Glomerular endothelial cell (primary cell): ENCODE data around the gene SPEG. TPM values are rescaled to one million over a fixed set of nuclear protein-coding genes. Genes with fewer than 3 reads are reported as not detected.

Experiments used
- DNase-seq: peaks from one replicate; pipeline ENCODE4 v3.0.0-alpha.2; 2011; ENCODE audit warnings: low read depth, low spot score; ENCODE audit errors: extremely low read depth
- total RNA-seq: library from RNA; depleted of rRNA; stranded (reverse); fragments of >200 nt; gene quantifications from 2 replicates; pipeline ENCODE4 v1.2.3, GENCODE V29; 2015

Gene SPEG
- total RNA-seq, 1 donor from 2014 or later: 1.7 TPM

DNA sequence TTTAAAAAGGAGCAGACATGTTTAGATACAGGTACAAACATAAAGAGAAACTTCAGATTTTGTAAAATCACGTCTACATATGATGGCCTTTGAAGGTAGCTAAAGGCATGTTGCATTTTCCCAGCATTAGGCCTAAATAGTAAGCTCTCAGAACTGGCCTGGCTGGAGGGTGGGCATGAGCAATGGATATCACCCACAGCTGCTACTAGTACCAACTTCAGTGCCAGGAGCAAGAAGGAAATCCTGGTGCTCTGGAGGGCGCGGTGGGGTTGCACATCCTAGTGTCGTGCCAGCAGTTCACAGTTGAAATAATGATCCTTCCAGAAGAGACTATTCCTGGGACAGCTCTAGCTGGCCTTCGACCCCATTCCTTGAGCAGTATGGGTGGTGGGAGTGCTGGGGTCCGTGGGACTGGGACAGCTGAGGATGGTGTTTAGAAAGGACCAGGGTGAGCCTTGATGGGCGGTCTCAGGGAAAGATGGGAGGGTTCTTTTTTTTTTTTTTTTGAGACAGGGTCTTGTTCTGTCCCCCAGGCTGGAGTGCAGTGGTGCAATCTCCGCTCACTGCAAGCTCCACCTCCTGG, 11.6 kb upstream of the SPEG start:
- no peak for DNase-seq

DNA sequence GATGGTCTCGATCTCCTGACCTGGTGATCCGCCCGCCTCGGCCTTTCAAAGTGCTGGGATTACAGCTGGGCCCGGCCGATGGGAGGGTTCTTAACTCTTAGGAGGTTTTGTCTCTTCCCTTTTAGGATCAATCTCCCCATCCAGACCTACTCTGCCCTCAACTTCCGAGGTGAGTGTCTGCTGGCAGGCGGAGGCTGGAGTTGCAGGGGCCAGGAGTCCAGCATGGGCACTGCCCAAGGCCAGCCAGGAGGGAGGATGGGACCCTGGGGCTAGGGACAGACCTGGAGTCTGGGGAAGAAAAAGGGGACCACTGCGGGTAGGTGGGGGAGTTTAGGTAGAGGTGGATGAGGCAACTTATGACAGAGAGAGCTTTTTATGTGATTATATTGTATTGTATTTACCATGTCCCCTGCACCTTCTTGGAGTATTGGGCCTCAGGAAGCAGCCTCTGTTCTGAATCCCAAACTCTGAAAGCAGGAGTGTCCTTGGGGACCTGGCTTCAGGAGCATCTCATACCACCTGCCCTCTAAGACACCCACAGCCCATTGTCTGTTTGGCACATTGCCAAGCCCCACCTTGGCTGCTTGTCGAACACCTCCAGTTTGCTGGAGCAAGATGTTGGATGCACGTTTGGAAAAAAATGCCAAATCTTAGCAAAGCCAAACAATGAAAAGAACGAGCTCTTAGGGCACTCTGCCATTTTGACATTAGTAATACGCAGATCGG, 10.8 kb upstream of the SPEG start:
- DNase-seq: no peak

DNA sequence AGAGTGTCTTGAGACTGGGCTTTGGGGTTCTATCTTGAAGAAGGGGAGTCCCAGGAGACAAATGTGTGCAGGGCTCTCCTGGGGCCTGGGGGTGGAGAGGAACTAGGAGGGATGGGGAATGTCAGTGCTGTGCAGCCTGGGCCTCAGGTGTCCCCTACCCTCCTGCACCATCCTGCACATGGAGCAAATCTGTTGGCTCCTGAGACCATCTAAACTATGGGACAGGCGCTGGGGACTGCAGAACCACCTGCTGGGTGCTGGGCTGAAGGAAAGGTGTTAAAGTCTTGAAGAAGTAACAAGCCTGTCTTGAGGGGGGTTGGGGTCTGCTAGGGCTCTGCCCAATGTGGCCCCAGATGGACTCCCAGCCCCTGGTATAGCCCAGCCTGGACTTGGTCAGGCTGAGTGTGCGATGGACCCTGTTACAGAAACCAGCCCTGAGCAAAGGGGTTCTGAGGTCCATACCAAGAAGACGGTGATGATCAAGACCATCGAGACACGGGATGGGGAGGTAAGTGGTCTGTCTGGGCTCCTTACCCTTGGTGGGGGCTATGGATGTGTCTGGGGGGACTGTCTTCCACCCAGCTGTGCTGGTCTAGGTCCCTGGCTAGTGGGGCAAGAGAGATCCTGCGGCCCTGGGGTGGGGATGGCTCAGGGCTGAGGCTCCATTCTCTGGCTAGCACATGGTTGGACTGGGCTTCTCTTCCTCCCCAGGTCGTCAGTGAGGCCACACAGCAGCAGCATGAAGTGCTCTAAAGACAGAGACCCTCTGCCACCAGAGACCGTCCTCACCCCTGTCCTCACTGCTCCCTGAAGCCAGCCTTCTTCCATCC, 9.2 kb upstream of the SPEG start:
- DNase-seq: no peak

DNA sequence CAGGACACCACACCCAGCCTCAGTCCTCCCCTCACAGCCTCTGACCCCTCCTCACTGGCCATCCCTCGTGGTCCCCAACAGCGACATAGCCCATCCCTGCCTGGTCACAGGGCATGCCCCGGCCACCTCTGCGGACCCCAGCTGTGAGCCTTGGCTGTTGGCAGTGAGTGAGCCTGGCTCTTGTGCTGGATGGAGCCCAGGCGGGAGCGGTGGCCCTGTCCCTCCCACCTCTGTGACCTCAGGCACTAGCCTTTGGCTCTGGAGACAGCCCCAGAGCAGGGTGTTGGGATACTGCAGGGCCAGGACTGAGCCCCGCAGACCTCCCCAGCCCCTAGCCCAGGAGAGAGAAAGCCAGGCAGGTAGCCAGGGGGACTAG, 8.6 kb upstream of the SPEG start:
- DNase-seq: no peak

DNA sequence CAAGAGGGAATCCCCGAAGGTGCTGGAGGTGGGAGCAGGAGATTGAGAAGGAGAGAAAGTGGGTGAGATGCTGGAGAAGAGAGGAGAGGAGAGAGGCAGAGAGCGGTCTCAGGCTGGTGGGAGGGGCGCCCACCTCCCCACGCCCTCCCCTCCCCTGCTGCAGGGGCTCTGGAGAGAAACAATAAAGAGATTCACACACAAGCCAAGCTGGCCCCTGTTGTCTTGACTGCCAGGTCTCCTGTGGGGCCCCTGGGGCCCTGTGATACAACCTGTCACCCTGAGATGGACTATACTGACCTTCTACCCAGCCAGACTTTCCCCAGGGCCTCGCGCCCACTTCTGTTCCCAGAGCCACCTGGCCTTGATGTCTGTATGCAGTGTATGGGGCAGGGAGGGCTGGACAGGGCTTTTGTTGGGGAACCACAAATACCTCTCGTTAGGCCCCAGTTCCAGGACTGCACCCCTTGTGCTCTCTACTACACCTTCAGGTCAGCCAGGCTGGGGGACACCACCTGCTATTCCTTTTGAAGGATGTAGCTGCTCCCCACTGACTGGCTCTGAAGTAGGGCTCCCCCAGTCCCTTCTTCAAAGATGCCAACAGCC, 8.0 kb upstream of the SPEG start:
- no peak for DNase-seq

DNA sequence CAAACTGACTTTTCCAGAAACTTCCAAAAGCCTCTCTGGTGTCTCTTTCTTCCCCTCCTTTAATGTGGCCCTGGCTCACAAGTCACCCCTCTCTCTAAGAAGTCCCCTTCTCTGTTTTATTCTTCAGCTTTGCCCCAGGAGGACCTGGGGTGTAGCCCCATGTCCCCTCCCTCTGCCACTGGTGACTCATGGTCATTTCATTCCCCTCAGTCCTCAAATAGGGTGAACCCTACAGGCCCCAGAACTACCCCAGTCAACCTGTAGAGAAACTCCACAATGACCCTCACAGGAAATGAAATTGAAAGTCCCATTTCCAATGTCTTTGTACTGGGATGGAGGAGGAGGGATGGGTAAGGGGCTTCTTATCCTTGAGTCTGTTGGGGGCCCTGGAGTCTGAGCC, 6.2 kb upstream of the SPEG start:
- DNase-seq: no peak

DNA sequence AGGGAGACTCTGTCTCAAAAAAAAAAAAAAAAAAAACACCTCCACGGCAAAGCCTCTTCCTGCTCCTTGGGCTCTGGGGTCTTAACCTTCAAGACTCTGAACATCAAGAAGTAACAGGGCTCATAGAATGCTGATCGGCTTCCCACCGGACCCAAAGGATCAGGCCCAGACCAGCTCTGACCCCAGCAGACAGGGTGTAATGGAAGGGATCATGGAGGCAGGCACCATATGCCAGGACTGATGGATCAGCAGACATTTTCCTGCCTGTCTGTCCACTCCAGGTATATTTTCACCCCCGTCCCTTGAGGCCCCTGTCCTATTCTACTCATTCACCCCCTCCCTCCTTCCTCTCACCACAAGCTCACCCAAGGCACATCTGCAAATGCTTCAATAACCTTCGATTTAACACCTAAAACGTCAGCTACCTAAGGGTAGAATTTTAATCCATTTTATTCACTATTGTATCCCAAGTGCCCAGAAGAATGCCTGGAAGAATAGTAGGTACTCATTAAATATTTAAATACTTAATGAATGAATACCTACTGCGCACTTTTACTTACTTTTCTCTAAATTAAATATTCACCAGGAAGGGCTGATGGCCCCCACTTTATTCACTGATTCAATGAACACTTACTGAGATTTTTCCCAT, 4.6 kb upstream of the SPEG start:
- DNase-seq: no peak

DNA sequence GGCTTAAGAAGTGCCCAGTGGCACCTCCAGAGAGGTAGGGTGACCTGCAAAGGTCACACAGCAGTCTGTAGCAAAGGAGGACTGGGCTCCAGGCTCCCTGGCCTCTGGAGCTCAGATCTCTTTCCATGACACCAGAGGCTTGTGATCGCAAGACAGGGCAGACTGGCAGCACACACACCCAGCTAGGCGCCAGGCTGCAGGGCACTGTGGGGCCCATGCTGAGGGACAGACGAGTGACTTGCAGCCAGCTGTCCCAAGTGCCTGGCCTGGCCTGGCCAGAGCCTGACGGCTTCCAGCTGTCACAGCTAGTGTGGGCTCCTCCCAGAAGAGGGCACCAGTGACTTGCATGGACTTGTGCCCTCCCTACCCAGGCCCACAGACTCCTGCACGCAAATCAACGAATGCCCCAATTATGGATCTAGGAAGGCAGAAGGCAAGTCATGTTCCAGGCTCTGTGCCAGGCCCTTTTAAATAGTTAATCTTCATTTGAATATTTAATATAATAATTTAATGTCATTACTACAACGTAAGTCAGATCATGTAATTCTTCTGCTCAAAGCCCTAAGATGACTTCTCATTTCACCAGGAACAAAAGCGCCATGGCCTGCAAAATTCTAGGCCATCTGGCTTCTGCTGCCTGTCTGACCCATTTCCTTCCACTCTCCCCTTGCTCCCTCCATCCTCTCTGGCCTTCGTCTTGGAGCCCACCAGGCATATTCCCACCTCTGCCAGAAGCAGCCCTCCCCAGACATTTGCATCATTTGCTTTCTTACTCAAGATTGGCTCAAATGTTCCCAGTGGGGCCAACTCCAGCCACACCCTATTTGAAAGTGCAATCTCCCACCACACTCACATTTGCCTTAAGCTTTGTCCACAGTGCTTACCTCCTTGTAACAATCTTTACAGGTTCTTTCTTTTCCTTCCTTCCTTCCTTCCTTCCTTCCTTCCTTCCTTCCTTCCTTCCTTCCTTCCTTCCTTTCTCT, 3.7 kb upstream of the SPEG start:
- no peak for DNase-seq

DNA sequence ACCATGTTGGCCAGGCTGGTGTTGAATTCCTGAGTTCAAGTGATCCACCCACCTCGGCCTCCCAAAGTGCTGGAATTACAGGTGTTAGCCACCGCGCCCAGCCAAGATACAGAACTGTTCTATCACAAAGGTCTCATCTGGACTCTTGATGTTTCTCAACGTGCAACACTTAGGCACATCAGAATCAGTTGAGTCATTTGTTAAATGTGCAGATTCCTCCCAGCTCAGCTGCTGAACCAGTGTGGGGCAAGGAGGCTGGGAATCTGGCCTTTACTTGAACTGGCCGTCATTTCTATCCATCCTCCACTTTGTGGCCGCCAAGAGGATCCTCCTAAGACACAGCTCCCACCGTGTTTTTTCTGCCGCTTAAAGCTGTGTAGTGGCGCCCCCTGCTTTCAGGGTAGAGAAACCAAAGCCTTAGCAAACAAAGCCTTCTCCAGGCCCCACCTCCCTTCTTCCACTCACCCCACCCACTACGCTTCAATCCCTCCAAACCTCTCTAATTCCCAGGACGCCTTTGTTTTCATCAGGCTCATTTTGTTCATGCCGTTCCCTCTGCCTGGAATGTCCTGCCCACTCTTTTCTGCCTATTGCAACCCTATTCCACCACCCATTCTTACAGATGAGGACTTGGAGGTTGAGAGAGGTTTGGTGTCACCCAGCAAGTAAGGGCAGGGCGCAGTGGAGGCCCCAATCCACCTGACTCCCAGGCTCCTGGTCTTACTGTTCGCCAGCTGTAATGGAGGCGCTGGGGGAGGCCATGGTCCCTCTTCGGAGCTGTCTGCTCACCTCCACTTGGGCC, 776 bp upstream of the SPEG start:
- DNase-seq: no peak

DNA sequence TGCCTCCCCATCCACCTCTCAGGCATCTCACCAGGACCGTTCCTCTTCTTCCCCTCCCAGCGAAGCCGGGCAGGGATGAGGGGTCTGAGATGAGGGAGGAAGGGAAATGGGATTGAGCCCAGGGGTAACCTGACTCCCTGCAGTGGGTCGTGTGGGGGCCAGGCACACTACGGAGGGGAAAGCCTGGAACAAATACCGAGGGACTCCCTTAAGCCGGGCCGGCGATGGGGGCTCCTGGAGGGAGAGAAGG, 250 bp upstream of the SPEG start:
- no peak for DNase-seq

DNA sequence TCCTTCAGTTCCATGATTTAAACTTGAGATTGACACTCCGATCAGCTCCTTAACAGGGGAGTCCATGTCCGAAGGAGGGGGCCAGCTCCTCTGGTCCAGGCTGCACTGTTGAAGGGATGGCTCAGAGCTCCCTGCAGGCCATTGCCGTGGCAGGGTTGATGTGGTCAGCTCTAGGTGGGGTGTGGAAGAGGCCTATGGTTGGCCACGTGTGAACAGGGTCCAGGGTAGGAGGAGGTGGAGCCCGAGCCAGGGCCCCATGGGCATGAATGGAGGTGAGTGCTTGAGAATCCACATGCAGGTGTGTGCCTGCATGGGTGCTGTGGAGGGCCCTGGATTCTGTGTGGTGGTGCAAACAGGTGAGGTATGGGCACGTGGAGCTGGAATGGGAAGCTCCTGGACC, 1.1 kb downstream of the SPEG start:
- DNase-seq: no peak

DNA sequence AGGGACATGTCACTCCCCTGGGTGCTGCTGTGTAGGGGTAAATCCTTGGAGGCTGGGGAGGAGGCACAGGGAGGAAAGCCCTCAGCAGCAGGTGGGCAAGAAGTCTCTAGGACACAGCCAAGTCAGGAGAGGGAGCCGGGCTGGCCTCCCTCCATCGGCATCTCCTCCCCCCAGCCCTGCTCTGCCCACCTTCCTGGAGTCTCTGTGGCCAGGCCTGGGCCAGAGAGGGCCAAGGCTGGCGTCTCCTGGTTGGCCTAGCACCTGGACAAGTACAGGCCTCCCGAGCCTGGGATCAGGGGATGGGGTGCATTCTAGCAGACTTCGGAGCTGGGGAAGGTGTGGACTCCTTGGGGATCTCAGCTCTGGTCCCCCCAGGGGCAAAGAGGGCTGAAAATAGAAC, 1.8 kb downstream of the SPEG start:
- no peak for DNase-seq

DNA sequence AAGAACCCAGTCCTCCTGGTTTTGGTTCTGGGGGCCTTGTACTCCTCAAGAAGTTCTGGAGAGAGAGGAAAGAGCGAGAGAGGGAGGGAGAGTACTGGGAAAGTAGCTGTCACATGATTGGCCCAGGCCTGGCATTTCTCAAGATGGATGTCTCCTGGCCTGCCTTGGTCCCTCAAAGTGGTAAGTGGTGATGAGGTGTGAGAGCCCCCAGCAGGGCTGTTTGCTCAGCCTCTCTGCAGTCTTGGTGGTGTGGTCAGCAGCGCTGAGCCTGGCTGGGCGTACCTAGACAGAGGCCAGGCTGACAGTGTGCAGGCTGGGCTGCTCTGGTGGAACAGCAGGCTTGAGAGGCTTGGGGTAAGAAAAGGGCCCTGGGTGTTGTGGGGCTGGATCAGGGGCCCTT, 2.5 kb downstream of the SPEG start:
- no peak for DNase-seq

DNA sequence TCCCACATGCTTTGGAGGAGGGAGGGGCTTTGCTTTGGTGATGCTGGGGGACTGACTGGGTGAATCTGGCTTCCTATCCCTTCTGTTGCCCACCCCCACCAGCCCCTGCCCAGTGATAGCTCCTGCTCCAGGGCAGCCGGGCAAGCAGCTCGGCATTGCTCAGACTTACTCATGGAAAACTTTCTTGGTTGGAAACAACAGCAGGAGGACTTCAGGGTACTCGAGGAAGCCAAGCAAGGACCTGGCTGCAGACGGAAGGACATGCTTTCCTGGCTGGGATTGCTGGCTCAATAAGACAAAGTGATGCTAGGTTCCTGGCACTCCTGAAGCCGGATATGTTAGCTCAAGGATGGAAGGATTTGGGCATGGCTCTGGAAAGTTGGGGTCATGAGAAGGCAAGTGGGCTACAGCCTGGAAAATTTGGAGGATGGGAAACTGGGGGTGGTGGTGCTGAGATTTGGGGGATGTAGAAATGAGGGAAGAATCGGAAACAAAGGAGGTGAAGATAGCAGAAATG, 3.1 kb downstream of the SPEG start:
- no peak for DNase-seq

DNA sequence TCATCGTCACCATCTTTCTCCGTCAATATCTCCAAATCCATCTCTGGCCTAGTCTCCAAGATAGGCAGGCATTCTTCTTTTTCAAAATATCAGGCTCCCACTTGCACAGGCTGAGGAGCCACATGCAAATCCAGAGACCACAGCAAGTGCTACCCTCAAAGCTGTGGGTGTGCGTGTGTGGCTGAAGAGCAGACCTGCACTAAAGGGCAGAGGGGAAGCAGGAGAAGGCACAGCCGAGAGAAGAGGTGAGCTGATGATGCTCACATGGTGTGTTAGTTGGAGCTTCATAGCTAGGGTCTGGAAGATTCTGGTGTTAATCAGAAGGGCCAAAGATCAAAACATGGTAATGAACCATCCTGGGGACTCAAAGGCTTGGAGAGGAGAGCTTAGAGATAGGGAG, 3.8 kb downstream of the SPEG start:
- no peak for DNase-seq

DNA sequence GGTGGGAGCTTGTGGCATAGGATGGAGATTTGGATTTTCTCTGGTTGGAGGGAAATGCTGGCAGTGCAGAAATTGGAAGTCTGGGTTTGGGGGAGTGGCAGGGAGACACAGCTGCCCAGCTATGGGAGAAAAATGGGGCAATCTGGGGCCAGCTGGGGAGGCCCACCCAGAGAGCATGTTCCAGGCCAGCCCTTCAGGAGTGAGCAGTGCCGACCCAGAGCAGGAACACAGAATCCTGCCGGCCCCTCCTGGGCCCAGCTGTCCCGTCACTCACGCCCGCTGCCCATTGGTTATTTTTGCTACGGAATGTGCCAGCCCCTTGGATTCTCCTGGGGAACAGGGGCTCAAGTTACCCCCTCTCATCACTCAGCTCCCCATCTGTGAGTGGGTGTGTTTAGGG, 4.9 kb downstream of the SPEG start:
- no peak for DNase-seq

DNA sequence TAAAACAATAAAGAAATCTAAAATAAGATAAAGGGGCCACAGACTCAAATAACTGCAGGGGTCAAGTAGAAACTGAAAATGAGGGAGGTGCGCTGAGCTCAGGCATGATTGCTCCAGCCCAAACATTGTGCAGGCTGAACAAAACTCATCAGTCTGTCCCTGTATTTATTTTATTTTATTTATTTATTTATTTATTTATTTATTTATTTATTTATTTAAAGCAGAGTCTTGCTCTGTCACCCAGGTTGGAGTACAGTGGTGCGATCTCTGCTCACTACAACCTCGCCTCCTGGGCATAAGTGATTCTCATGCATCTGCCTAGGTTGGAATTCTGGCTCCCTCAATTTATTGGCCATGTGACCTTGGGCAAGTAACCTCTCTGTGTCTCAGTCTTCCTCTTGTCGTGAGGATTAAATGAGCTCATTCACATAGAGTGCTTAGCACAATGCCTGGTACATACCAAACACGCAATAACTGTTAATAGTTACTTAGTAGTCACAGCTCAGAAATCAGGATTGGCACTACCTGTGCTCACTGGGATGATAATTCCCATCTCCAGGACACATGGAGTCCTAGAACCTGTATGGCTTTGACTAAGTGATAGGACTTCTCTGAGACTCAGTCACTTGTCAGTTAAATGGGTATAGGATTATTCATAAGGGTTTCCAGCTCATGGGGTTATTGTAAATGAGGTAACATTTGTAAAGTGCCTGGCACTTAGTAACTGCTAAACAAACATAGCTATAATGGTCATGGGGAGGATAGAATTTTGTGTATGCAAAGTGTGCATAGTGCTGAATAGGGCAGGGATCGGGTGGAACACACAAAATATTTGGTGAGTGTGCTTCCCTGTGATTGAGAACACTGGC, 6.0 kb downstream of the SPEG start:
- no peak for DNase-seq
